Central memory CD4-positive, alpha-beta T cell (primary cell): ENCODE results near the gene DHX35.

Experiments
- DNase-seq: peaks from one replicate; pipeline ENCODE4 v3.0.0; 2022
- total RNA-seq, 3 experiments: gene quantifications; one replicate each; lab custom pipeline; 2026; lab: John Stamatoyannopoulos, UW

The DHX35 gene
- 22.6 to 25.2 (median 24.0) reads per million in 3 experiments for total RNA-seq

DNA sequence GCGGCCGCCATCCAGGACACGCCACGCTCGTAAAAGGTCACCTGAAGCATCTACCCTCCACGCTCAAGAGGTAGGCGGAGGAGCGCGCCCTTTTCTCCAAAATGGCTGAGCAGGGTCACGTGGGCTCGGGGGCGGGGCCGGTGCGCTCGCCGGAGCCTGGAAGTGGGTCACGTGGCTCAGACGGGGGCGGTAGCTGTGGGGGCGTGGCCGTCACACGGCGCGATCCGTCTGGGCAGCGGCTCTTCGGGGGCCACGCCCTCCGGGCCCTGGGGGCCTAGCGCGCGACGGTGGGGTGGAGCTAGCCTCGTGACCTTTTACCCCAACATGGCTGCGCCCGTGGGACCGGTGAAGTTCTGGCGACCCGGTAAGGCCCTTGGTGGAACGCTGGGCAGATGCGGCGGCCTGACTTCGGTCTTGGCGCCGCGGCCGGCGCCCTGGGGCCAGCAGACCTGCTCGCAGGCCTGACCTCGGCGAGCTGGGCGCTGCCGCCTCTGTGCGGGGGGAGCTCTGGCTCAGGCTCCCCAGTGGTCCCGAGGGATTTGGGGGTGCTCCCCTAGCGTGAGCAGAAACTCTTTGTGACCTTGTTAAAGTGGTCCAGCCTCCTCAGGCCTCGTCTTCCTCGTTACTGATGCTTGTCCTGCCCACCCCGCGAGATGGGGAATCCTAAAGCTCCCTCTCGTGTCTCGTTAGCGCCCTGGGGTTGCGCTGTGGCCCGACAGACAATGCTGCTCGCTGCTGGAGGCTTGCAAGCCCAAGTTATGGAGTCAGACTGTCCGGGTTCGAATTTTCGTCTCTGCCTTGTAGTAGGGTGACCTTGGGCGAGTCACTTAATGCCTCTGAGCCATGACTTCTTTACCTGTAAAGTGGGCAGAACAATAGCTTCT lies at the start of gene DHX35:
DHX35 (plus strand) TSS at position 301 of the 884 bp plus-strand sequence; CDS start at position 325, 24 bp downstream.
- peak; percentile 98 for DNase-seq

- no peak for DNase-seq
Measured at GRCh38 chr20:38915355-38915754, 46.8 kb upstream of the DHX35 start.

DNA sequence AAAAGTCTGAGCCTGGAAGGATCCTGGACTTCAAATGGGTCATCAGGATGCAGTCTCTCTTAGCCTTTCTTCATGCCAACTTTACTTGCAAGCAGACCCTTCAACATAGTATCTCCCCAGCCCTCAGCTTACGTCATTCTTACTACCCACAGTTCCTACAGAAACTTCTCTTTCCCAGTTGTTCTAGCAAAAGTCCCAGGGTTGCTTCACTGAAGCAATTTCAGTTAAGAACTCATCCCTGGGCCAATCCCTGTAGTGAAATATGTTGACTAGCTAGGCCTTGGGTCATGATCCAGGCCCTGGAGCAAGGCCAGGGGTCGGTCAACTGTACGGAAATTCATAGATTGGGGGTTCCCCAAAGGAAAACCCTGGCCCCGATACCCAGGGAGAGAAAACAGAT lies 44.5 kb upstream of the DHX35 start:
- DNase-seq: no peak

DNA sequence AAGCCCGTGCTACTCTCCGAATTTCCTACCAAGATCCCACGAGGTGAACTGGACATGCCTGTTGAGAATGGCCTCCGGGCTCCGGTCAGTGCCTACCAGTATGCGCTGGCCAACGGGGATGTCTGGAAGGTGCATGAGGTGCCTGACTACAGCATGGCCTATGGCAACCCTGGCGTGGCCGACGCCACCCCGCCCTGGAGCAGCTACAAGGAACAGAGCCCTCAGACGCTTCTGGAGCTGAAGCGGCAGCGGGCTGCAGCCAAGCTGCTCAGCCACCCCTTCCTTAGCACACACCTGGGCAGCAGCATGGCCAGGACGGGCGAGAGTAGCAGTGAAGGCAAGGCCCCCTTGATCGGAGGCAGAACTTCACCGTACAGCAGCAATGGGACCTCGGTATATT lies 44.0 kb upstream of the DHX35 start:
- DNase-seq: no peak

- no peak for DNase-seq
Measured at GRCh38 chr20:38919683-38920082, 42.5 kb upstream of the DHX35 start.

DNA sequence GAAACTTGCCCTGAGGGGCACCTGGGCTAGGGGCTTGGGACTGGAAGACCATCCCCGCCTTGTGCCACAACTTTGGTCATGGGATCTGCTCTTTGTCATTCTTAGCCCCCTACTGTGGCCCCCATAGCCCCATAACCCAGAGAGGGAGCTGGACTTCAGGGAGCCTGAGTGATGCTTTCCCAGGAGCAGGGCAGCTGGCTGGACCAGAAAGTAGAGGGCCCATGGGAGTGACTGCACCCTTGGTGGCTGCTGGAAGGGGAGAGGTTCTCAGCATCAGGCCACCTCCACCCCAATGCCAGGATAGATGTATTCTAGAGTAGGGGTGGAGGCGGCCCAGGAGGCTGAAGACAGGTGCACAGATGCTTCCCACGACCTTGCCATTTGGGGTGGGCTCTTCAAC lies 41.7 kb upstream of the DHX35 start:
- DNase-seq: no peak

GRCh38 chr20:38920851-38921250 lies 41.3 kb upstream of the DHX35 start:
- DNase-seq: no peak

GRCh38 chr20:38924718-38925117 lies 37.4 kb upstream of the DHX35 start:
- no peak for DNase-seq

DNA sequence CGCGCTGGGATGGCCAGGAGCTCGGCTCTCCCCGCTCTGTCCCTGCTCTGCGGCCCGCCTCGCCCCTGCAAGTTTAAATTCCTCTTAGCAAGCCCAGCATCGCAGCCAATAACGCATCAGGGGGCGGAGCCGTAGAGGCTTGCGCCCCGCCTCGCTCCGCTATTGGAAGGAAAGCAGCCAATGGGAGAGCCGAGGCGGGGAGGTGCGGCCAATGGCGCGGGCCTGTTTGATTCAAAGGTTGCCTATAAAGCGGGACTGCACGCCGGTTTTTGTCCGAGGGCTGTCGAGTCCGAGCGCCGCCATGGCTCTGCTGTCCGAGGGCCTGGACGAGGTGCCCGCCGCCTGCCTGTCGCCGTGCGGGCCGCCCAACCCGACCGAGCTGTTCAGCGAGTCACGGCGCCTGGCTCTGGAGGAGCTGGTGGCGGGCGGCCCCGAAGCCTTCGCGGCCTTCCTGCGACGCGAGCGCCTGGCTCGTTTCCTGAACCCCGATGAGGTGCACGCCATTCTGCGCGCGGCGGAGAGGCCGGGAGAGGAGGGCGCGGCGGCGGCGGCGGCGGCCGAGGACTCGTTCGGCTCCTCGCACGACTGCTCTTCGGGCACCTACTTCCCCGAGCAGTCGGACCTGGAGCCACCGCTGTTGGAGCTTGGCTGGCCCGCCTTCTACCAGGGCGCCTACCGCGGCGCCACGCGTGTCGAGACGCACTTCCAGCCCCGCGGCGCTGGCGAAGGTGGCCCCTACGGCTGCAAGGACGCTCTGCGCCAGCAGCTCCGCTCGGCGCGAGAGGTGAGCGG lies 35.8 kb upstream of the DHX35 start, which contains the start of gene FAM83D:
FAM83D (plus strand) TSS at position 276 of the 792 bp plus-strand sequence; CDS start at position 302, 26 bp downstream.
- DNase-seq: peak; percentile 91

DNA sequence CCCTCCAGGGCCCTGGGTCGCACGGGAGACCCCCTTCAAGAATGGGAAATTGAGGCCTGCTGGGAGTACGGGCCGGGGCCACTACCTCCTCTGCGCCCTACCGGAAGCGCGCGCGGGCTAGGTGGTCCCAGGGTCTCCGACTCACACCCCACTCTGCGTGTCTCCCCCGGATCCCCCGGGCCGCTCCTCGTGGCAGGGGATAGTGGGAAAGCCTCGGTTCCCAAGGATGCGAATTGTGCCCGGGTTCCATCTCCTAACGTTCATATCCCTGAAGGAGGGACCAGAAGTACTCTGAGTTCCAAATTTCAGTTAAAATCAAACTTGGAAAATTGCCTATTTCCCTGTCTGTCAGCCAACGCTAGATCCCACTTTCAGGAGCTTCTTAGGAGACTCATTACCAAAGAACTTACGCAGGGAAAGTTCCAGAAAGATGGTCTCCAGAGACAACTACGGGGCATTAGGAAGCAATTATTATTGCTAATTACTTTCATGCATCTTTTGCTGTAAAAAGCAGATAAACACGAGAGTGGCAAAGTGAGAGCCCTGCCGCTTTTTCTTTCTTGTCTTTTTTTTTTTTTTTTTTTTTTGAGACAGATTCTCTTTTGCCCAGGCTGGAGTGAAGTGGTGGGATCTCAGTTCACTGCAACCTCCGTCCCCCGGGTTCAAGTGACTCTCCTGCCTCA lies 35.1 kb upstream of the DHX35 start:
- no peak for DNase-seq

GRCh38 chr20:38927902-38928578 lies 34.1 kb upstream of the DHX35 start:
- DNase-seq: no peak

DNA sequence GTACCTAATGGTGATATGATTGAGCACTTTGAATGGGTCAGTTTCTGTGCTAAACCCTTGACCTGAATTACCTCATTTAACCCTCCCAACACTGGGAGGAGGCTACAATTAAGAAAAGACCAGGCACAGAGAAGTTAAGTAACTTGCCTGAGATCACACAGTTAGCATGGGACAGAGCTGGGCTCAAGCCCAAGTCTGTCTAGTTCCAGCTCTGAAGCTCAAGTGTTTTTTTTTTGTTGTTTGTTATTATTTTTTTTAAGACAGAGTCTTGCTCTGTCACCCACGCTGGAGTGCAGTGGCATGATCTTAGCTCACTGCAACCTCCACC lies 31.9 kb upstream of the DHX35 start:
- DNase-seq: no peak

DNA sequence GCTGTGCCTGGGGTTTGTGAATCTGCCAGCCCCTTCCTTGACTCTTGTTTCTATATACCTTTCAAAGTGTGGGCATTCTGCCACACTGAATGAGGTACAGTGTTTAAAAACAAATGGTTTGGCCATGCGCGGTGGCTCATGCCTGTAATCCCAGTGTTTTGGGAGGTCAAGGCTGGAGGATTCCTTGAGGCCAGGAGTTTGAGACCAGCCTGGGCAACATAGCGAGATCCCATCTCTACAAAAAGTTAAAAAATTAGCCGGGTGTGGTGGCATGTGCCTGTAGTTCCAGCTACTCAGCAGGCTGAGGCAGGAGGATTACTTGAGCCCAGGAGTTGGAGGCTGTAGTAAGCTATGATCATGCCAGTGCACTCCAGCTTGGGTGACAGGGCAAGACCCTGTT lies 30.2 kb upstream of the DHX35 start:
- DNase-seq: no peak

- DNase-seq: no peak
Measured at GRCh38 chr20:38932457-38933120, 29.6 kb upstream of the DHX35 start.

DNA sequence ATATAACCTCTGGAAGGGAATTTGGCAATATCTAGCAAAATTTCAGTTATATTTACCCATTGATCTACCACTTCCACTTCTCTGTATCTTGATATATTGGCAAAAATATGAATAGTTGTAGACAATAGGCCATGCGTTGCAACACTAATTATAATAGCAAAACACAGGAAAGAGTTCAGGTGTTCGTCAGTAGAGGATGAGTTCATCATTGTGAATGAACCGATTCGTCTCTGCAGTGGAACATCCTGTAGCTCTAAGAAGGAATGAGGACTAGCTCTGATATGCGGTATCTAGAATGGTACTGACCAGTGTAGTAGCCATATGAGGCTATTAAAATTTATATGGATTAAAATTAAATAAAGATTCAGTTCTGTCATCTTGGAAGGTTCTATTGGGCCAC lies 27.6 kb upstream of the DHX35 start:
- DNase-seq: no peak

GRCh38 chr20:38935285-38935684 lies 26.9 kb upstream of the DHX35 start:
- DNase-seq: no peak

DNA sequence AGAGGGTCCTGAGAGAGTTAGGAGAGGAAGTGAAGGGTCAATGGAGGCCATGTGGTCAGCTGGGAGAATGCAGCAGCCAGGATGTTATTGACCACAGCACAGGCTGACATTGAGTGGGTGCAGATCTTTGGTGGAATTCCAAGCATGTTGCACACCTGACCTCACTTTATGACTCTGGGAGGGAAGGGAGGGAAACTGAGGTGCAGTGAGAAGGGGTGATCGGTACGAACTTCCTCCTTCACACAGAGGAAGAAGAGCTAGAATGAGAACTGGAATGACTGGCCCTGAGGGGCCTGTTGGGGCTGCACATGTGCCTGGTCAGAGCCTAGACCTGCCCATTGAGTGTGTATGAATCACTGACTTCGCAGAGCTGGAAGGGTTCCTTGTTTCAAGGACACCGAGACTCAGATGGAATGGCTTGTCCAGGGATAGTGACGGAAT lies 26.2 kb upstream of the DHX35 start:
- DNase-seq: no peak

DNA sequence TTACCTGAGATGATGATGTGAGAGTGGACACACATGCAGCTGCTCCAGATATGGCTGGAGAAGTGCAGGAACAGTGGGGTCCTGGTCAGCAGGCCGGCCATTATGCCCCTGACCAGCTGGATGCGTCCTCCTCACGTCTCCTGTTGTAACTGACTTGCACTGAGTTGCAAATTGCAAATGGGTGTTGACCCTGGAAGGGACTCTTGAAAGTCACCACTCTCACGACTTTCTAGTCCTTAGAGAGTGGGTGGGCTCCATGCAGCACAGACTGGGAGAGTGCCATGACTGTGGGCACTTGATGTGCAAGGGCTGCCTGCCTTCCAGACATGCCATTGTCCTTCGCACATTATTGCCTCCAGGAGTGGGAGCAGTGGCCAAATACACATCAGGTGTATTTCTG lies 25.1 kb upstream of the DHX35 start:
- DNase-seq: no peak

GRCh38 chr20:38937978-38938473 lies 24.1 kb upstream of the DHX35 start:
- DNase-seq: no peak

GRCh38 chr20:38939686-38940085 lies 22.5 kb upstream of the DHX35 start:
- DNase-seq: no peak

DNA sequence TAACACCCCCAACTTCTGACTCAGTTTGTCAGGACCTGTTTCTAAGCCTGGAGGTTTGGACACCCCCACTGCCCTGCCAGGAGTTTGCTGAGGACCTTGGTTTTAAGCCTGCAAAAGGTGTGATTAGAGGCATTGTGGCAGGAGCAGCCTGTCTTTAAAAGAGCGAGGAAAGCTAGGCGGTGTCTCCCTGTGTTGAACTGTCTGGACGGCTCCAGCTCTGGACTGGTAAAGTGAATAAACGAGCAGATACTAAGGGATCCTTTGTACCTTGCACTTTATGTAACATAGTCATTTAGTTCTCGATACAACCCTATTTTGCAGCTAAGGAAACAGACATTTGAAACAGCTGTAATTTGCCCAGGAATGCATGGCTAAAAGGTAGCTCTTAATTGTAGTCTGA lies 21.5 kb upstream of the DHX35 start:
- DNase-seq: no peak
